GM12878 (cell line): ENCODE measurements around the gene CHAT.

Source experiments
- ASH2L ChIP-seq: fragments of 300-600, 200-600 bp; sonication (generic); IDR thresholded peaks from 2 replicates; pipeline ENCODE4 v1.6.1; 2017; ENCODE audit warnings: low read depth, mild to moderate bottlenecking, borderline replicate concordance
- BHLHE40 ChIP-seq, 2 experiments: fragments of 450-650 bp in 1 of 2; IDR thresholded peaks; 2 replicates each; pipeline ENCODE4 v1.6.1; 2011 to 2017; ENCODE audit warnings: low read depth in 2 of 2, borderline replicate concordance in 1 of 2, improper control_type of control experiment in 1 of 2, low read length in 1 of 2, mild to moderate bottlenecking in 1 of 2
- CBFB ChIP-seq: IDR thresholded peaks from 2 replicates; pipeline ENCODE4 v1.6.1; 2016; ENCODE audit warnings: antibody characterized with exemption, low read depth
- FOXK2 ChIP-seq: fragments of 450-650 bp; IDR thresholded peaks from 2 replicates; pipeline ENCODE4 v1.6.1; 2017; ENCODE audit warnings: mild to moderate bottlenecking, moderate library complexity
- MTA2 ChIP-seq: fragments of 450-650 bp; IDR thresholded peaks from 2 replicates; pipeline ENCODE4 v1.6.1; 2016; ENCODE audit warnings: low read depth, mild to moderate bottlenecking, moderate library complexity
- NBN ChIP-seq: fragments of 450-650 bp; IDR thresholded peaks from 2 replicates; pipeline ENCODE4 v1.6.1; 2016
- NR2F1 ChIP-seq: fragments of 450-650 bp; conservative IDR thresholded peaks from 2 replicates; pipeline ENCODE4 v1.6.1; 2017; ENCODE audit warnings: mild to moderate bottlenecking
- RAD51 ChIP-seq: fragments of 450-650 bp; IDR thresholded peaks from 2 replicates; pipeline ENCODE4 v1.6.1; 2016; ENCODE audit warnings: moderate library complexity, mild to moderate bottlenecking, inconsistent platforms
- REST ChIP-seq: IDR thresholded peaks from 2 replicates; pipeline ENCODE4 v1.6.1; 2012; ENCODE audit warnings: mild to moderate bottlenecking, low read depth, low read length
- SMC3 ChIP-seq: IDR thresholded peaks from 2 replicates; pipeline ENCODE4 v1.6.1; 2011; ENCODE audit warnings: low read length, improper control_type of control experiment, borderline replicate concordance
- TCF12 ChIP-seq: IDR thresholded peaks from 2 replicates; pipeline ENCODE4 v1.6.1; 2011; ENCODE audit warnings: low read depth, mild to moderate bottlenecking, low read length
- TCF7 ChIP-seq: IDR thresholded peaks from 2 replicates; pipeline ENCODE4 v1.6.1; 2014; ENCODE audit warnings: antibody characterized with exemption, borderline replicate concordance
- TF ChIP-seq, protein P1 (sequence below), 3 experiments: IDR thresholded peaks in 2 of 3; conservative IDR thresholded peaks in 1 of 3; 2 replicates each; pipeline ENCODE4 v1.5.1; 2011; ENCODE audit warnings: low read depth in 3 of 3, low read length in 3 of 3, mild to moderate bottlenecking in 3 of 3, control low read depth in 2 of 3, moderate library complexity in 2 of 3, inconsistent platforms in 1 of 3, mixed read lengths in 1 of 3; ENCODE audit not compliant: control insufficient read depth in 2 of 3, insufficient read depth in 1 of 3; ENCODE audit errors: extremely low read depth in 1 of 3

- TF ChIP-seq REST (no peak), RAD51 (no peak), ASH2L (no peak), TCF7 (no peak), TCF12 (no peak), MTA2 (no peak), NR2F1 (no peak), CBFB (no peak), FOXK2 (no peak), BHLHE40 (IDR thresholded peaks at IDR 0.05; ENCODE audit: borderline replicate concordance in 1 of 2, low read depth in 2 of 2, low read length in 1 of 2) (no peak), SMC3 (no peak), NBN (no peak)
- TF ChIP-seq, protein P1, sequence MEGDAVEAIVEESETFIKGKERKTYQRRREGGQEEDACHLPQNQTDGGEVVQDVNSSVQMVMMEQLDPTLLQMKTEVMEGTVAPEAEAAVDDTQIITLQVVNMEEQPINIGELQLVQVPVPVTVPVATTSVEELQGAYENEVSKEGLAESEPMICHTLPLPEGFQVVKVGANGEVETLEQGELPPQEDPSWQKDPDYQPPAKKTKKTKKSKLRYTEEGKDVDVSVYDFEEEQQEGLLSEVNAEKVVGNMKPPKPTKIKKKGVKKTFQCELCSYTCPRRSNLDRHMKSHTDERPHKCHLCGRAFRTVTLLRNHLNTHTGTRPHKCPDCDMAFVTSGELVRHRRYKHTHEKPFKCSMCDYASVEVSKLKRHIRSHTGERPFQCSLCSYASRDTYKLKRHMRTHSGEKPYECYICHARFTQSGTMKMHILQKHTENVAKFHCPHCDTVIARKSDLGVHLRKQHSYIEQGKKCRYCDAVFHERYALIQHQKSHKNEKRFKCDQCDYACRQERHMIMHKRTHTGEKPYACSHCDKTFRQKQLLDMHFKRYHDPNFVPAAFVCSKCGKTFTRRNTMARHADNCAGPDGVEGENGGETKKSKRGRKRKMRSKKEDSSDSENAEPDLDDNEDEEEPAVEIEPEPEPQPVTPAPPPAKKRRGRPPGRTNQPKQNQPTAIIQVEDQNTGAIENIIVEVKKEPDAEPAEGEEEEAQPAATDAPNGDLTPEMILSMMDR (IDR thresholded peaks at IDR 0.05 in 2 of 3, conservative IDR thresholded peaks at IDR 0.05 in 1 of 3; ENCODE audit: control insufficient read depth in 2 of 3, extremely low read depth in 1 of 3, insufficient read depth in 1 of 3, low read depth in 3 of 3, low read length in 3 of 3) = no peak
These were observed 17.9 kb upstream of the CHAT start for GRCh38 chr10:49595713-49596492.
